Measurements from ENCODE around the gene TOM1.

The TOM1 gene

DNA sequence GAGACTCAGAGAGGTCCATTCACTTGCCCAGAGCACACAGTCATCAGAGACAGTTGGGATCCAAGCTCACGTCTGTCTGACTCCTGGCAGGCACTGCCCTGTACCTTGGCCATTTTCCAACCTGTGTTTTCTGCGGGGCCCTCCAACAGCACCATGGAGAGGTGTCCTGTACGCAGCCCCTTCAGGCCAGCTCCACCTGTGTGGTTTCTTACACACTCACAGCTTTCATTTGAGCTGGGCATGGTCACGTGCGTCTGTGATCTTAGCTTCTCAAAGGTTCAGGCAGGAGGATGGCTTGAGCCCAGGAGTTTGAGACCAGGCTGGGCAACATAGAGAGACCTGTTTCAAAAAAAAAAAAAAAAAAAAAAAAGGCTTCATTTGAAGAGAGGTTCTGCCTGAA is 24.4 kb downstream of the TOM1 start:
- DNase-seq (ENCODE audit: low read depth, low spot score) = no peak

DNA sequence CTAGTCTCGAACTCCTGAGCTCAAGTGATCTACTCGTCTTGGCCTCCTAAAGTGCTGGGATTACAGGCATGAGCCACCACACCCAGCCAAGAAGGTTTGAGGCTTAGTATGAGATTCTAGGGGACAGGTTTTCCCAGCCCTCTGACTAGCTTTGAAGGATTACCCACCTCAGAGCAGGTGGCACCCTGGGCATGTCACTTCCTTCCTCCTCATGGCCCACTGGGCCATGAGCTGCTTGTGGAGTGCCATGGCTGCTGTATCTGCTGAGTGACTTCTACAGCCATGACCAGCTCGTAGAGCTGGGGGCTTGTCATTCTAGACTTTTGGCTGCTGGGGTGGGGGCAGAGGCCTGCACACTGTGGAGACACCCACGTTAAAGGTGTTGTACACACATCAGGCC is 25.1 kb downstream of the TOM1 start:
- no peak for DNase-seq (ENCODE audit: low read depth, low spot score)

DNA sequence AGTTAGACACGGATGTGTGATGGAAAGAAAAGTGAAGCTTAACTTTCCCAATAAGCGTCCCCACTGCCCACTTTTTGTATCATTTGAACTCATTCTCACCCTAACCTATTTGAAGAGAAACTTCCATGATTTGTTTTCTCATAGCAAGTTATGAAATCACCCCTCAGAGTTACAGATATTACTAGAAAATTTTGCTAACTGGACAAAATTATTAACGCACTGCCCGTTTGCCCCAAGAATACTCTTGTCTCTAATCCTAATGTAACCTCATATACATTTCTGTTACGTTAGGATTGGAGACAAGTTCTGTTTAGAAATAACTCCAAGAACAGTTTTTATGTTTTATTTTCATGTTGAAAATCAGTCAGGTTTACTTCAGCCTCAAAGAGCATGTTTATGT is 25.5 kb downstream of the TOM1 start:
- DNase-seq (ENCODE audit: low read depth, low spot score) = no peak

DNA sequence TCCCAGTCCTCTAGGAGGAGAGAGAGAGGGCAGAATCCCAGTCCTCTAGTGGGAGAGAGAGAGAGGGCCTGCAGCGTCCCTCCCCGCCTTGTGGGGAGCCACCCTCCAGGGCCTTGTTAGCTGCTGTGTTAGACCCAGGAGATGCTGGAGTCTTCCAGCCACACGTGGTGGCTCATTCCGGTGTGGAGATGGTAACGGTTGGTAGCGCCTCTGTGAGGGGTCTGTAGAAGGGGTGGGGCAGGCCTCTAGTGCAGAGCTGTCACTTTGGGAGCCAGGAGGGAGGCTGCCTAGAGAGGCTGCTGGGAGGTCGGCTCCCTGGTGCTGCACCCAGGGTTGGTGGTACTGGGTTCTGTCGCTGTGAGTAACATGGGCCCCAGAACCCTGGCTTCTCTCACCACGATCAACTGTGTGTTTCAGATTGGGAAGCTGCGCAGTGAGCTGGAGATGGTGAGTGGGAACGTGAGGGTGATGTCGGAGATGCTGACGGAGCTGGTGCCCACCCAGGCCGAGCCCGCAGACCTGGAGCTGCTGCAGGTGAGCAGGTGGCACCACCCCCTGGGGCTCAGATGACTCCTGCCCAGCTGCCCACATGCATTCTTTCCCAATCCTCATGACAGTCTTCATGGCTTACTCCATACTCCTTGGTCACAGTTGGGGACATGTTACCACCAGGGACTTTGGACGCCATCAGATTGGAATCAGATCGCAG is 27.3 kb downstream of the TOM1 start:
- no peak for DNase-seq (ENCODE audit: low read depth, low spot score)

DNA sequence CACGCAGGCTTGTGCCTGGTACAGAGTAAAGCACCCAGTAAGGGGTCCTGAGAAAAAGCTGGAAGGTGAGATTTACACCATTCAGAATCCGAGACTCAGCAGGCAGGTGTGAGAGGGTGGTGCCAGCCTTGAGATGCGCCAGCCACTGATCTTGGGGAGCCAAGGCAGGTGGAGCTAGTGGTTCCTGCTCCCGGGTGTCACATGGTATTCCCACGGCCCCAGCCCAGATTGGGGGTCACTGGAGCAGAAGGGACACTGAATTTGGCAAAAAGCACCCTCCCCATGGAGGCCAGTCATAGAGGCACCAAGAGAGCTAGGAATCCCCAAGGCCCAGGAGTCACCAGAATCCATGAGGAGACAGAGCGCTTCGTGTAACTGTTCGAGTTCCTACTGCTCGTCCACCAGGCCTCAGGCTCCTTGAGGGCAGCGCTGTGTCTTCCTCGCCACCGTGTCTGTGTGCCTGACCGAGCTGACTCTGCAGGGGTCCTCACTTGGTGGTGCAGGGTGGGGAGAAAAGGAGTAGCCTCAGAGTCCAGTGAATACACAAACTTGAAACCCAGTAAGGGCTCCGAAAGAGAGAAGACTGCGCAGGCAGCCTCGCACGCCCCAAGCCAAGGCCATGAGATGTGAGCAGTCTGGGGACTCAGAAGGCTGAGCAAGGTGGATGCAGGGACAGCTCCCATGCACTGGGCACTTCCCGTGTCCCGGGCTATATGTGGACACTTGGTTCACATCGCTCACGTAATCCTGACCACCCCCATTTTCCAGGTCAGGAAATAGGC is 28.2 kb downstream of the TOM1 start:
- no peak for DNase-seq (ENCODE audit: low read depth, low spot score)

DNA sequence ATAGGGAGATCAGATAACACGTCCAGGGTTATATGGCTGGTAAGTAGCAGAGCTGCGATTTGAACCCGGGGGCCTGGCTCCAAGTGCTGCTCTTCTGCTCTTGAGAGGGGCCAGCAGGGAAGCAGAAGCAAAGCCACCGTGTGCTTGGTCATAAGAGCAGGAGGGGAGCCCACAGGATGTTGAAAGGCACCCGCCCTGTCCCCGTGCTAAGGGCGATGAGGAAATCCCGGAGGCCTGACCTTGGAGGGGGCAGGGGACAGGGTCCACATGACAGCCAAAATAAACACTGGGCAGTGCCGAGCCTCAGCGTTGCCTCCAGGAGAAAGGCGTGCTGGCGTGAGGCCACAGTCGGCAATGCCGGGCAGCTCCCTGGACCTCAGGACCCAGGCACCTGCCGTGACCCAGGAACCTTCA is 28.8 kb downstream of the TOM1 start:
- no peak for DNase-seq (ENCODE audit: low read depth, low spot score)

DNA sequence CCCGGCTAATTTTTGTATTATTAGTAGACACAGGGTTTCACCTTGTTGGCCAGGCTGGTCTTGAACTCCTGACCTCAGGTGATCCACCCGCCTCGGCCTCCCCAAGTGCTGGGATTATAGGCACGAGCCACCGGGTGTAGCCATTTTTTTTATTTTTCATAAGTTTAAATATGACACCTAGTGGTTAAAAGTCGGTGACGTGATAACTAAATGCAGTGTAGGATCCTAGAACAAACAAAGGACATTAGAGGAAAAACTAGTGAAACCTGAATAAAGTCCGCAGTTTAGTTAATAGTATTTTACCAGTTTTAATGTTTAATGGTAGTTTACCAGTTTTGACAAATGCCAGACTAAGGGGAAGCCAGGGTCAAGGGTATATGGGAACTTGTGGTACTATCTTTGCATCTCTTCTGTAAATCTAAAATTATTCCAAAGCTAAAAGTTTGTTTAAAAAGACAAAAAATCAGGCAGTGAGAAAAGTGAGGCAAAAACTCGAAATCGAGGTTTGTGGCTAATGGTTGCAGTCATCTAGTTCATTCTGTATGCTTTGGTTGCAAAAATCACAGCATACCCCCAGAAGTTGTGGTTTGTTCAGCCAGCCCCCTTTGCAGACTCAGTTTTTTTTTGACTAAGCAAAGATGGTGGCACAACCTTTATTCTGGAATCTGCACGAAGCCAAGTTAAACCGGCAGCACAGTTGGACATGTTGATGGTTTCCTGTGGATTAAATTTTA is 29.6 kb downstream of the TOM1 start:
- no peak for DNase-seq (ENCODE audit: low read depth, low spot score)

DNA sequence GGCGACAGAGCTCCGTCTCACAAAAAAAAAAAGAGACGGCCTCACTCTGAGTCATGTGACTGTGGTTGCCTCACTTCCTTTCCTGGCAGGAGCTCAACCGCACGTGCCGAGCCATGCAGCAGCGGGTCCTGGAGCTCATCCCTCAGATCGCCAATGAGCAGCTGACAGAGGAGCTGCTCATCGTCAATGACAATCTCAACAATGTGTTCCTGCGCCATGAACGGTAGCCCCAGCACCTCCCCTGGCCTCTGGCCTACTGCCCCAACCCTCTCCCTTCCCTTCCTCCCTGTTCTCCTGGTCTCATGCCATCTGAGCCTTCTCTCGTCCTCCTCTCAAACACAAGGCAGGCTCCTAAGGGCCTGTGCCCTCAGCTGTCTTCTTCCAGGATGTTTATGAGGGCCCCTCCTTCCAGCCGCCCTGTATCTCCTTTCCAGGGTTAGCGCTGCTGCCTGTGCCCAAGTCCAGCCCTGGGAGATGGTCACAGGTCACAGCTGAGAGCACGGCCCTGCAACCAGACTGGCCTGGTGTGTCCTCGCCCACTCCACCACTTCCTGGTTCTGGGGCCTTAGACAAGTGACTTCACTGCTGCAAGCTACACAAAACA is 30.7 kb downstream of the TOM1 start:
- DNase-seq (ENCODE audit: low read depth, low spot score) = no peak

DNA sequence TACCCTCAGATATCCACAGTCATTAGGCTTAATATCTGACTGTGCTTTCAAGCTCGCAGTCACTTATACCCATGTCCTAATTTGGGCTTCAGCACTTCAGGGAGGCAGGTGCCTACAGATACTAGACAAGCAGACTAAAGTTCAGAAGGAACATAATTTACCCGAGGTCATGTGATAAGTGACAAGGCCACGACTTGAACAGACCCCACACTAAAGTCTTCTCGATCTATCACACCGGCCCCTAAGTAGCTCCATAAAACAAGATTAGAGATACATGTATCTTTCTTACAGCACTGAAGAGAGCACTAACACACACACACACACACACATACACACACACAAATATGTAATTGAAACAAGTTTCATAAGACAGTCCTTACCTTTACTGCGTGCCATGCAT is 32.6 kb downstream of the TOM1 start:
- DNase-seq (ENCODE audit: low read depth, low spot score) = no peak

DNA sequence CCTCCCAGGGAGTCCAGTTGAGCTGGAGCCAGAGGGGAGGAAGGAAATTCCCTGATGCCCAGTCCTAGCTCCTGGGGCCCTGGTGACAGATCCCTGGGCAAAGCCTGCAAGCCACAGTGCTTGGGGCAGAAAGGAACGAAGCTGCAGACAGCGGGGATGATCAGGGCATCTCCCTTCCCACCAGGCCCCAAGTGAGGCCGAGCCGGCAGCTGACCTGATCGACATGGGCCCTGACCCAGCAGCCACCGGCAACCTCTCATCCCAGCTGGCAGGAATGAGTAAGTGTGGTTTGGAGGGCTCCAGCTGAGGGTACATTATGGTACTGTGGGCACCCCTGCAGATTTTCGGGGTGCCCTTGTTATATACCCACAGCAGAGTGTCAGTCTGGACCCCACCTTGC is 33.5 kb downstream of the TOM1 start:
- no peak for DNase-seq (ENCODE audit: low read depth, low spot score)

DNA sequence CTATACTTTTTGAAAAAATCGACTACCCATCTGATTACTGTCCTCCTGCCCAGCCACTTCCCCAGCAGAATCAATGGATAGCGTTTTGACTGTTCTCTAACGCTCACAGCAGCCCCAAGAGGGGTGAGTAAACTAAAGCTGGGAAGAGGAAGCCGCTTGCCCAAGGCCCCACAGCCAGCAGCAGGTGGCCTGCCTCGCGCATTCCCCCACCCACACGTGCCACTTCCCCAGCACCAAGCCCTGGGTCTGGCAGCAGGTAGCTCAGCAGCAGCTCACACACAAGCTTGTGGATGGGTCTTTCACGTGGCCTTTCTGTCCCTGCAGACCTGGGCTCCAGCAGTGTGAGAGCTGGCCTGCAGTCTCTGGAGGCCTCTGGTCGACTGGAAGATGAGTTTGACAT is 34.3 kb downstream of the TOM1 start:
- DNase-seq (ENCODE audit: low read depth, low spot score) = no peak

DNA sequence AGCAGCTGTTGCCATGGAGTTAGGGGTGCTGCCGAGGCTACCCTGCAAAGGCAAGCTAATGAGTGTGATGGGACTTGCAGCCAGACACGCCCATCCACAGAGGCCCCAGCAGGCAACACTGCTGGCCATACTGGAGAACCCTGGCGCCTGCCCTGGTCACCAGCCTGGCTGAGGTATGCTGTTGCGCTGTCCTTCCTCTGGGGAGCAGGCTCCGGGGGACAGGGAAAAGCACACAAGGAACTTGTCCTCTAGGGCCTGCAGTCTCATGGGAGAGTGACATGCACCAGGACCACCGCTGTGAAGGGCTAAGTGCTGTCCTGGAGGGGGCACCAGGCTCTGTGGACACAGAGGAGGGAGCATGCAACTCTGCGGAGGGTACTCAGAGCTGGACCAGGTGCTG is 35.8 kb downstream of the TOM1 start:
- DNase-seq (ENCODE audit: low read depth, low spot score) = no peak

DNA sequence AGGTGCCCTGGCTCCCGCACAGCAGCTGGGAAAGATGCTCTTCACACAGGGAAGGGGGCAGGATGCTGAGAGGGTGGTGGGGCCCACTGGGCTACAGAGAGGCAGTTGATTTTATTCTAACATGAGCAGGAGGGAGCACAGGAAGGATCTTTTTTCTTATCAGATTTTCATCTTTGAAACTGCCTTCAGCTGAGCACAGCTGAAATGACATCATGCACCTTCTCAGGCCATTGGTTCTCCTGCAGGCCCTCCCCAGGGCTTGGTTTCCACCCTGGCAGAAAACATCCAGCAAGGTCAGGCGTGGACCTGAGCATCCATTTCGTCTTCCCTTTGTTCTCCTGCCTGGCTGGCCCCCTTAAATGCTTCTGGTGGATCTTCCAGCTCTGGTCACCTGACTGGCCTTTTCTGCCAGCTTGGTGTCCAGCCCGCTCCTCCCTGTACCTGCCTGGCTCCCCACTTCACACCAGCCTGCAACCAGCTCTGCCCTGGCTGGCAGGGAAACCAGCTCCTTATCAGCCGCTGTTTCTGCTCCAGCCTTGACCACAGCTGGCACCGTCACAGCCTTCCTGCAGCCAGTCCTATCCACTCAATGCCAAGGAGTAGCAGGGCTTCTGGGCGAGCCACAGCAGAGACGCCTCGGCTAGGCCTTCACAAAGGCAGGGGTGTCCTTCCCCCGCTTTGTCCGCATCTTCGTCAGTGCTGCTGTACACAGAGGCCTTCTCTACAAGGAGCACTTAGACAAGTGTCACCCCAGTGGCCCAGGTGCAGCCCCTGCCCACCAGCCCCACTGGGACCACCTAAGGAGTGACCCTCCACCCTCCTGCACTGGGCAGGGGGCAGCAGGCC is 36.5 kb downstream of the TOM1 start:
- no peak for DNase-seq (ENCODE audit: low read depth, low spot score)

DNA sequence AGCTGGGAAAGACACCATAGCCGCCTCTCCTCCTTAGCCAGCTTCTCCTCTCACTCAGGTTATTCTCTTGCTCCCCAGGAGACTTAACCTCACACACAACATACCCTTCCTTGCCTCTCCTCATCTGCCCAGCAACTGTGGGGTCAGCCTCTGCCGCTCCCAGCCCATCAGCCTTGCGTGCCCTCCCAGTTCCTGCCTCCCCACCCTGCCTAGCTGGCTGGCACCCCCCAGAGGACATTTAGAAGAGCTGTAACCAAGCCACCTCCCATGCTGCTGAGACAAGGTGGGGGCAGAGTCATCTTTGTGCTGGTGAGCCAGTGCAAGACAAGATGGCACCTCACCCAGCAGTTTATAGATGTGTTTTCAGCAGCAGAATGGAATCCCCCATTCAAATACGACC is 38.2 kb downstream of the TOM1 start:
- no peak for DNase-seq (ENCODE audit: low read depth, low spot score)

DNA sequence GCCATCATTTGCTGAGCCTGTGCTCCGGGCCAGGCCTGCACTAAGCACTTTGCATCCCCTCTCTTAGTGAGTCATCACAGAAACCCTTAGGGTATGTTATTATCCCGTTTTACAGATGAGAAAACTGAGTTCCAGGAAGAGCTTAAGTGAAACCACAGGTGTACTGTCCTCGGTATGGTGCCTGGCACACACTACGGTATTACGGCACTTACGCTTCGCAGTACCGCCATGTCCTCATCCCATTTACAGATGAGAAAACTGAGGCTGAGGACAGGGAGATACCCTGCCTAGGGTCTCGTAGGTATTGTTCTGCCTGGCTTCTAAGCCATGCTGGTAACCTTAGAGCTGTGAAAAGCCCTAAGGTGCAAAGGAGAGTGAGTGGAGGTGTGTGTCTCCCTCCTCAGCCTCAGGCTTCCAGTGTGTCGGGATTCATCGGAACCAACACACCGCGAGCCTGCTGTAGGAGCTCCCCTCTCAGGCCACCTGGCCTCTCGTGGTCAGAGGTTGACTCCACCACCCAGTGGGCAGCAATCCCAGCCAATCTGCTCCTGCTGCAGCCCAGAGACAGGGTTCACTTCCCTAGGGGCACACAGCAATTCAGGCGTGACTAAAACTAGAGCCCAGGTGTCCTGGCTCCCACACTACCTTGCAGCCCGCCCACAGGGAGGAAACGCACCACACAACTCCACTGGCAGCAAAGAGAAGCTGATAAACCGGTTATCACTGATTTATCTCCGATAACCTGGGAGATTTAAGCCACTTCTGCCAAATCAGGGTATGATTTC is 41.6 kb downstream of the TOM1 start:
- no peak for DNase-seq (ENCODE audit: low read depth, low spot score)

DNA sequence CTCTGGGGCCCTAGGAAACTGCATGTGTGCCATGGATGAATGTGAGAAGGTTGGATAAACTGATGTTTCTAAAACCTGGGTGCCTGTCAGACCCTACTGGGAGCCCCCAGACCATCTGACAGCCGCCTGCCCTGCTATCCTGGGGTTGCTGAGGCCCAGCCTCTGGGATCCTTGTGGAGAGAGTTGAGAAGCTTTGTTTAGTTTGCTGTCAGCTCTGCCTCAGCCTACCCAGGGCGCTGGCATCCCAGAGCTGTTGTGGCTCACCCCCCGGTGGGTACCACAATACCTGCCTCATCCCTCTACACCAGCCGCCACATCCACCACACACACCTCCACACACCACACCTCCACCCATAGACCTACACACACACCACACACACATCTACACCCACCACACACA is 42.7 kb downstream of the TOM1 start:
- no peak for DNase-seq (ENCODE audit: low read depth, low spot score)

DNA sequence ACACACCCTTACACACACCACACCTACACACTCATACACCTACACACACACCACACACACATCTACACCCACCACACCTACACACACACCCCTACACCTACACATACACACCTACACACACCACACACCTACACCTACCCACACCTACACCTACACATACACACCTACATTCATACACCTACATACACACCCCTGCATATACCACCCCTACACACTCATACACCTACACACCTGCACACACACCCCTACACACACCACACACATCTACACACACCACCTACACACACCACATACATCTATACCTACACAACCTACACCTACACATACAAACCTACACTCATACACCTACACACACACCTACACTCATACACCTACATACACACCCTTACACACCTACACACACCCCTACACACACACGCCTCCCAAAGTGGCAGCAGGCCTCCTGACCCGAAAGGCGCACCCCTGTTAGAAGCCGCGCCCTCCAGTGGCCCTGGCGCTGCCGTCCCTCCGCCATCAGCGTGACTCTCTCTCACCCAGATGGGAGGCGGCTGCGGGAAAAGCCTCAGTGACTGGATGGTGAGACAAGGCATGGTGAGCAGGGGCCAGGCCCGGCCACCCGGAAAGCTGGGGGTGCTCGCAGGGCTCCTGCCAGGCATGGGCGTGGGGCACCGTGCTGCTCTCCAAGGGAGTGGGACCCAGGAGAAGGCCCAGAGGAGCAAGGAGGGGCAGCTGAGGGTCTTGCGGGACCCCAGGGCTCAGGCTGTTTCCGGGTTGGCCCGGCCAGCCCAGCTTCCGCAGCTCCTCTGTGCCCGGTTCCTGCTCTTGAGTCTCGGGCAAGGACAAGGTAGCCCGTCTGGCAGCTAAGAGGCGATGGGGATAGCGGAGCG is 44.2 kb downstream of the TOM1 start:
- no peak for DNase-seq (ENCODE audit: low read depth, low spot score)

DNA sequence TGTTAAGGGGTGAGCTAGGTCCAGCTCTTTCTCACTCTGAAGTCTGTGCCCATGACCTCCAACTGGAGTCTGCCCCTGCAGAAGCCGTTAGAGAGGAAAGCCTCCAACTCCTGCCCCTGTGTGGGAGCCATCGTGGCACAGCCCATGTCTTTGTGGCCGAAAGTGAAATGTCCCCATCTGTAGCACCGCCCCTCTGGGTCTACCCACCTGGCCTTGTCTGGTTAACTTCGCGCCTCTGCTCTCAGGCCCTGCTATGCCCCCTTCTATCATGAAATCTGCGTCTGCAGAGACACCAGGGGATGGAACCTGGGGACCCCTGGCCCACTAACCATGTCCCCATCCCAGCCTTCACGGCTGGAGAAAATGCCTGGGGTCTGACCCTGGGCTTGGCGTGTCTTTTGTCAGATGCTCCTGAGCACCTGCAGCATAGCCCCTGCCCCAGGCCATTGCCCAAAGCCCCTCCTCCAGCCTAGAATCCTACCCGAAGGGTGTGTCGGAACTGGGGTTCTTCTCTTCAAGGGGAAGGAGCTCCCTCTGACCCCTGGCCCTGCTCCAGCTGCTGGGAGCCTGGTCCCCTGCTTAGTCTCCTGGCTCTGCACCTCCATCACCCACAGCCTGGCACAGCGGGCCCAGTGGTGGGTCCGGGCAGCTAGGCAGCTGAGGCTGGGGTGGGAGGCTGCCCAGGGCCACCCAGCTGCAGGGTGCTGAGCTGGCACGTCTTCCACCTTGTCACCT is 45.4 kb downstream of the TOM1 start:
- no peak for DNase-seq (ENCODE audit: low read depth, low spot score)
